HUES48 (cell line): Measurements from ENCODE around the gene CIAO1.
A peak's percentile ranks its signal among the peaks of the same experiment; 100 is the strongest.
"Not testable (repeated sequence)": the region's sequence is repeated elsewhere in the genome, so short reads cannot be mapped to it uniquely, and the experiment has no call there.

Experiments
- H3K27ac ChIP-seq: one replicate; pipeline ENCODE4 v1.7.0; 2013; ENCODE audit warnings: low read depth, low read length, inconsistent platforms
- H3K27me3 ChIP-seq: 2 replicates; pipeline ENCODE4 v1.6.1; 2013; ENCODE audit warnings: mild to moderate bottlenecking, low read length; ENCODE audit not compliant: control insufficient read depth, insufficient read depth
- H3K36me3 ChIP-seq: 2 replicates; pipeline ENCODE4 v1.6.1; 2013; ENCODE audit warnings: low read length; ENCODE audit not compliant: control insufficient read depth, insufficient read depth
- H3K4me1 ChIP-seq: 2 replicates; pipeline ENCODE4 v1.6.1; 2013; ENCODE audit warnings: mild to moderate bottlenecking, low read length; ENCODE audit not compliant: control insufficient read depth, insufficient read depth
- H3K4me3 ChIP-seq: 2 replicates; pipeline ENCODE4 v1.5.1; 2013; ENCODE audit warnings: mild to moderate bottlenecking, low read depth, low read length
- H3K9ac ChIP-seq: 2 replicates; pipeline ENCODE4 v1.6.1; 2013; ENCODE audit warnings: mild to moderate bottlenecking, low read depth, low read length, moderate library complexity
- H3K9me3 ChIP-seq: 2 replicates; pipeline ENCODE4 v1.6.1; 2013; ENCODE audit warnings: low read length; ENCODE audit not compliant: control insufficient read depth, insufficient read depth

Gene CIAO1

GRCh38 chr2:96251721-96252292 lies 14.2 kb upstream of the CIAO1 start:
- H3K27ac ChIP-seq = no peak overlapping the region

GRCh38 chr2:96252526-96252925 lies 13.5 kb upstream of the CIAO1 start:
- Histone ChIP-seq H3K9ac (no peak overlapping the region), H3K36me3 (peaks cover 42% of the 10 kb centered on the region), H3K4me3 (no peak overlapping the region), H3K27me3 (no peaks in the 10 kb centered on the region), H3K9me3 (no peaks in the 10 kb centered on the region), H3K27ac (no peak overlapping the region), H3K4me1 (no peaks in the 10 kb centered on the region)

More at GRCh38 chr2:96251721-96252292, 14.2 kb upstream of the CIAO1 start:
- no peaks in the 10 kb centered on the region for H3K27me3 ChIP-seq
- peaks cover 42% of the 10 kb centered on the region for H3K36me3 ChIP-seq
- no peak overlapping the region for H3K9ac ChIP-seq
- no peak overlapping the region for H3K4me3 ChIP-seq
- no peaks in the 10 kb centered on the region for H3K4me1 ChIP-seq
- no peaks in the 10 kb centered on the region for H3K9me3 ChIP-seq

GRCh38 chr2:96253006-96253405 lies 13.0 kb upstream of the CIAO1 start:
- no peak overlapping the region for H3K4me3 ChIP-seq
- no peaks in the 10 kb centered on the region for H3K27me3 ChIP-seq
- H3K9ac ChIP-seq = no peak overlapping the region
- H3K9me3 ChIP-seq = no peaks in the 10 kb centered on the region
- peaks cover 42% of the 10 kb centered on the region for H3K36me3 ChIP-seq
- no peak overlapping the region for H3K27ac ChIP-seq
- no peaks in the 10 kb centered on the region for H3K4me1 ChIP-seq

- H3K27me3 ChIP-seq = no peaks in the 10 kb centered on the region
- H3K4me1 ChIP-seq = no peaks in the 10 kb centered on the region
- no peak overlapping the region for H3K9ac ChIP-seq
- H3K4me3 ChIP-seq = no peak overlapping the region
- no peaks in the 10 kb centered on the region for H3K9me3 ChIP-seq
- H3K36me3 ChIP-seq = peaks cover 42% of the 10 kb centered on the region
- H3K27ac ChIP-seq = no peak overlapping the region
These were observed 11.5 kb upstream of the CIAO1 start for GRCh38 chr2:96254571-96254970.

- Histone ChIP-seq H3K9ac (no peak overlapping the region), H3K4me1 (peaks cover 17% of the 10 kb centered on the region), H3K27ac (no peak overlapping the region), H3K9me3 (no peaks in the 10 kb centered on the region), H3K4me3 (no peak overlapping the region), H3K27me3 (no peaks in the 10 kb centered on the region), H3K36me3 (peaks cover 40% of the 10 kb centered on the region)
These were observed 9.4 kb upstream of the CIAO1 start for GRCh38 chr2:96256611-96257113.

GRCh38 chr2:96257744-96258143 lies 8.3 kb upstream of the CIAO1 start:
- H3K4me3 ChIP-seq, H3K27me3 ChIP-seq, H3K9ac ChIP-seq, H3K27ac ChIP-seq, H3K9me3 ChIP-seq: not testable (repeated sequence)
- peaks cover 30% of the 10 kb centered on the region for H3K36me3 ChIP-seq
- H3K4me1 ChIP-seq = peaks cover 17% of the 10 kb centered on the region

- Histone ChIP-seq H3K36me3 (peaks cover 24% of the 10 kb centered on the region), H3K27ac (no peak overlapping the region), H3K9ac (no peak overlapping the region), H3K9me3 (no peaks in the 10 kb centered on the region), H3K4me1 (peaks cover 17% of the 10 kb centered on the region), H3K4me3 (no peak overlapping the region), H3K27me3 (no peaks in the 10 kb centered on the region)
These were observed 7.6 kb upstream of the CIAO1 start for GRCh38 chr2:96258166-96259022.

GRCh38 chr2:96259497-96259921 lies 6.5 kb upstream of the CIAO1 start:
- H3K27ac ChIP-seq = no peak overlapping the region
- no peak overlapping the region for H3K4me3 ChIP-seq
- H3K27me3 ChIP-seq = no peaks in the 10 kb centered on the region
- no peak overlapping the region for H3K9ac ChIP-seq
- H3K36me3 ChIP-seq = peaks cover 20% of the 10 kb centered on the region
- peaks cover 20% of the 10 kb centered on the region for H3K4me1 ChIP-seq
- H3K9me3 ChIP-seq = no peaks in the 10 kb centered on the region

GRCh38 chr2:96260387-96261260 lies 5.4 kb upstream of the CIAO1 start:
- Histone ChIP-seq H3K27me3 (no peaks in the 10 kb centered on the region), H3K9me3 (no peaks in the 10 kb centered on the region), H3K27ac (peak overlapping the region; percentile 81), H3K9ac (no peak overlapping the region), H3K36me3 (peaks cover 9% of the 10 kb centered on the region), H3K4me3 (no peak overlapping the region), H3K4me1 (peaks cover 23% of the 10 kb centered on the region)

GRCh38 chr2:96261328-96262003 lies 4.6 kb upstream of the CIAO1 start:
- no peaks in the 10 kb centered on the region for H3K27me3 ChIP-seq
- H3K4me3 ChIP-seq = no peak overlapping the region
- no peak overlapping the region for H3K9ac ChIP-seq
- peaks cover 8% of the 10 kb centered on the region for H3K36me3 ChIP-seq
- no peaks in the 10 kb centered on the region for H3K9me3 ChIP-seq
- peaks cover 23% of the 10 kb centered on the region for H3K4me1 ChIP-seq
- H3K27ac ChIP-seq = peak overlapping the region; percentile 81
